ENCODE data around the gene KRT86.
"Not testable (repeated sequence)": the region's sequence is repeated elsewhere in the genome, so short reads cannot be mapped to it uniquely, and the experiment has no call there.

KRT86 gene

DNA sequence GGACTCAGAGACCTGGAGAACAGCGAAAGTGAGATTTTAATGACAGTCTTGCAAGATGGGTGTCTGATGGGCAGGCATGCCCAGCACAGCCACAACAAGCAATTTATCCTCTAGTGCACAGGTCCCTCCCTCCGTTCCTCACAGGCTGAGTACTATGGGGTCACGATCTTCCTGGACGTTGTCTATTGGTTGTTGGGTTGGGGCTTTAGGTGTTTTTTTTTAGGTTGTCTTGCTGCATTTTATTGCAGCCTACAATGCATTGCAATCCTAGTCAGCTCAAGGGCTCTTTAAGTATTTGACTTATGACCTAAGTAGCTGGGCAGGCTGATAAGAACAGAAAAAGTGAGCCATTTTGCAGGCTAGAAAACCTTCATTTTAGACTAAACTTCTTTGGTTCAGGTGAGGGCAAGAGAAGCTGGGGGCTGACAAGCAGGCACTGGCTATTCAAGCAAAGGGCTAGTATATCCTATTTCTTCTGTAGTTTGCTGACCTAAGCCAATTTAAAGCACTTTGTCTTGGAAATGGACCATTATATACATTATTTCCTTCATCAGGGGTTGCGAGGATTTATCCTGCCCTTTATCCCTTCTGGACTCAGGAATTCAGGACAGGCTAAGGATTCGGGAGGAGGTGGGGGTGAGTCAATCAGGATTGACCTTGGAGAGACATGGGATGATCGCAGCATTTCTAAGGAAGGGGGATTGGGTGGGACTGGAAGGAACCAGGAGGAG, 35.4 kb upstream of the KRT86 start:
- DNase-seq: no peak

DNA sequence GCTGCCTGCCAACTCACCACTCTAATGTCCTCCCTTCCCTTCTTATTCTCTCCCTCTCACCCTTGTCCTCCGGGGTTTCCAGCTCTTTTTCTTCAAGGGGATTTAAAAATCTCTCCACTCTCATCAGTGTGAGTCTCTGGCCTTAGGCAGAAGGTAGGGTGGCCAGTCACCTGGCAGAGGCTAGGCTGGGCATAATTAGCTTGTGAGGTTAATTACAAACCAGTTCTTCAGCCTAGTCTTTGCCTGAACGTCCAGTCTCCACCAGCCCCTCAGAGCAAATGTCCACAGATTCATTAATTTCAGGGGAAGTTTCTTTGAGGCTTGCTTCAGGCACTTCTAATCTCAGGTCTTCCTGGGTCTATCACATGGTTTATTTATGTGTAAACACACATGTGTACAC, 34.7 kb upstream of the KRT86 start:
- DNase-seq: no peak

DNA sequence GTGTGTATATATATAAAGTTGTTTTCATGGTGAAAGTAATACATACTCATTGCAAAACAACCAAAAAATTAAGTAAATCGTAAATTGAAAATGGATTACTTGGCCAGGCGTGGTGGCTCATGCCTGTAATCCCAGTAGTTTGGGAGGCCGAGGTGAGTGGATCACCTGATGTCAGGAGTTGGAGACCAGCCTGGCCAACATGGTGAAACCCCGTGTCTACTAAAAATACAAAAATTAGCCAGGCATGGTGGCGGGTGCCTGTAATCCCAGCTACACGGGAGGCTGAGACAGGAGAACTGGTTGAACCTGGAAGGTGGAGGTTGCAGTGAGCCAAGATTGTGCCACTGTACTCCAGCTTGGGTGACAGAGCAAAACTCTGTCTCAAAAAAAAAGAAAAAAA, 34.2 kb upstream of the KRT86 start:
- DNase-seq: not testable (repeated sequence)

DNA sequence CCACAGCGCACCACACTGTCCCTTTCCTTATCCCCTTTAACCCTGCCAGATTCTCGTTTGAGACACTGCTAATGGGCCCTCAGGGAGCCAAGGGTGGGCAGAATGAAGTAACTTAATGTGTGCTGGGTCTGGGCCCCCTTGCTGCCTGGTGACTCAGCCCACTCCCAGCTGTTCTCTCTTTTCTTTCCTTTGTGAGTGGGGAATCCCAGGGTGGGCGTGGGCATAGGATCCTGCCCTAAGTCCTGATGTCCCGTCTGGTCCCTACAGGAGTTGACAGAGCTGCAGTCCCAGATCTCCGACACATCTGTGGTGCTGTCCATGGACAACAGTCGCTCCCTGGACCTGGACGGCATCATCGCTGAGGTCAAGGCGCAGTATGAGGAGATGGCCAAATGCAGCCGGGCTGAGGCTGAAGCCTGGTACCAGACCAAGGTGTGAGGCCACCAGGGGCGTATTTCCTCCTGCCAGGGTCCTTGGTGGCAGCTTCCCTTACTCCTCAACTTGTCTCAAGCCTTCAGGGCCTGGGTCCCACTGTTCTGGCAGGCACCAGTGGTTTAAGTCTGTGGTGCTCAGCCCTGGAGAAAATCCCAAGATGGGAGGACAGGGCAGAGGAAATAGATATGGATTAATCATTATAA, 33.1 kb upstream of the KRT86 start:
- DNase-seq: no peak

DNA sequence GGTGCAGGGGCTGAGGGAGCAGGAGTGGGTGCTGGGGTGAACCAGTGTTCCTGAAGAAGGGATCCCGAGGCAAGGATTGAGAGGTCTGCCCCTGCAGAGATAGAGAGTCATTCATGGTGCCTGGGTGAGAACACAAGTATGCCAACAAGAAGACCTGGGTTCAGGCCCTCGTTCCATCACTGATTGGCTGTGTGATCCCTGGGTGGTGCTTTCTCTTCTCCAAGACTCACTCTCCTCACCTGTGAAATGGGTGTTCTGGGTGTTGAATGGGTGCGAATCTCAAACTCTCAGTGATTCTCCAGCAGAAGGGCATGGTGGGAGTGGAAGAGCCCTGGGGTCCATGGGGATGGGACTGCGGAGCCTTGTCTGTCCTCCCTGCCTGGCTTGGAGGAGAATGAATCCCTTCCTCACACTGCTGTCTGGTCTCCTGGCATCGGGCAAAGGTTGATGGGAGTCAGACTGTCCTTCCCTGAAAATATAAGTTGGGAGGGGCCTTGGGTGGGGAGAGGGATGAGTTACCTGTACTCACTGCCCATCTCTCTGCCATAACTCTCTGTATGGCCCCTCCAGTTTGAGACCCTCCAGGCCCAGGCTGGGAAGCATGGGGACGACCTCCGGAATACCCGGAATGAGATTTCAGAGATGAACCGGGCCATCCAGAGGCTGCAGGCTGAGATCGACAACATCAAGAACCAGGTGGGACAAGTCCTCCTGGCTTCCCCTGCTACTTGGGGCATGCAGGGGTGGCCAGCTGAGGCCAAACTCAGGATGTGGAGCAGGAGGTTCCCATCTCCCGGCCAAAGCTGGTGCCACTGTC, 31.8 kb upstream of the KRT86 start:
- DNase-seq: no peak

DNA sequence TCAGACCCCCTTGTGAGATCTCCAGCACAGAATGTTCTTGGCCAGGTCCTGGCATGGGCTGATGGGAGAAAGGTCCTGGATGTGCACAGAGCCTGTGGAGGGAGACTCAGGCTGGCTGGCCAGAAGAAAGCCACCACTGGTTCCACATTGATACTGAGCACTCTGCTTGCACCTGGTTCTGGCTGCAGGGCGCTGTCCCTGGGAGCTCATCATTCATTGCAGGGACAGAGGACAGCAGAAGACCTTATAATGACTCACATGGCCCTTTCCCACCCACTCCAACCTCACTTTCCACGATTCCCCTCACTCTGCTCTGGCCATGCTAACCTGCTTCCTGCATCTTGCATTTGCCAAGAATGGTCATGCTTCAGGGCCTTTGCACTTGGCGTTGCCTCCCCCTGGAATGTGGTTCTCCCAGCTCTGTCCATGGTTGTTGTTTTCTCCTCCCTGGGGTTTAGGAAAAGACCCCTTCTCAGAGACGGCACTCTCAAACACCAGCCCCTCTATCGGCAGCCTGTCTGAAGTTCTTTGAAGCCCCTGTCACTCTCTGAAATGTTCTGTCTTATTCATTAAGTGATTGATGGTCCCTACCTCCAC, 31.1 kb upstream of the KRT86 start:
- no peak for DNase-seq

DNA sequence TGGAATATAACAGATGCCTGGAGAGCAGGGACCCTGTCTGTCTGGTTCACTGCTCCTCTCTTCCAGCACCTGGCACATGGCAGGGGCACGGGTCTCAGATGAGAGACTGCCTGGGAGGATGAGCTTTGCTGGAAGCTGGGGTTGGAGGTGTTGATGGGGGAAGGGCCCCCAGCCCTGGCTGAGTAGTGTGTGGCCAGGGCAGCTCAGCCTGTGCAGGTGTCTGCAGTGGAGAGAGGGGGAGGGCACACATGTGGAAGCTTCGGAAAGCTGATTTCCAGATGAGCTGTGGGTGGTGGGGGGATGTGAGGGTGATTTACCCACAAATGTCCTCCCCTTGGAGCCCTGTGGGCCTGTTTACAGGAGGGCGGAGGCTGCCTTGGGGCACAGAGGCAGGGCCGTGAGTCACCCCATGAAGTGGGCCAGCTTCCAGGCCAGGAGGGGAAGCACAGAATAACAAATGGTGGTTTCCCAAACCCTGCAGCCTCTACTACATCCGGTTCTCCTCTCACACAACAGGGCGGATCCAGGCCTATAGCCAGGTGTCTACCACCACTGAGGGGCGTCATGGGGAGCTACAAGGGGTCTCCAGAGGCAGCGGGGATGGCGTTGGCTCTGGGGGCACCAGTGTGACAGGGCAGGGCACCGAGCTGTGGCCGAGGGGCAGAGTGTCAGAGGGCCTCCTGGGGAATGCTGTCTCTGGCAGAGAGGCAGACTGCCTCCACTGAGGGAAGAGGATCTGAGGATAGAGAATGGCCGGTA, 30.4 kb upstream of the KRT86 start:
- no peak for DNase-seq

DNA sequence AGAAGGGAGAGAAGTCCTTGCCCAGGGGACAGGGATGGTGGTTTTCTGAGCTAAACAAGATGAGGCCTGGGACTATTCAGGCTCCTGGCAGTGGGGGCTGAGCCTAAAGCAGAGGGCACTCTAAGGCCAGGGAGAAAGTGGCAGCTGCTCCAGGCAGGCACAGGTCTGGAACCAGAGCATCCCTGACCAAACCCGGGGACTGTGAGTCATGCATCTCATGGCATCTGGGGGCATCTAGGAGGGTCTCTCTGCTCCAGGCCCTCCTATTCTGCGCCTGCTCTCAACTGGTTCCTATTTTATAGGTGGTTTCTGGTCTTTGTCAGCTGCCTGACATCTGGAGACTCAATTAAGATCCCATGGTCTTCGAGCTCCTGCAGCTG, 29.8 kb upstream of the KRT86 start:
- DNase-seq: no peak

DNA sequence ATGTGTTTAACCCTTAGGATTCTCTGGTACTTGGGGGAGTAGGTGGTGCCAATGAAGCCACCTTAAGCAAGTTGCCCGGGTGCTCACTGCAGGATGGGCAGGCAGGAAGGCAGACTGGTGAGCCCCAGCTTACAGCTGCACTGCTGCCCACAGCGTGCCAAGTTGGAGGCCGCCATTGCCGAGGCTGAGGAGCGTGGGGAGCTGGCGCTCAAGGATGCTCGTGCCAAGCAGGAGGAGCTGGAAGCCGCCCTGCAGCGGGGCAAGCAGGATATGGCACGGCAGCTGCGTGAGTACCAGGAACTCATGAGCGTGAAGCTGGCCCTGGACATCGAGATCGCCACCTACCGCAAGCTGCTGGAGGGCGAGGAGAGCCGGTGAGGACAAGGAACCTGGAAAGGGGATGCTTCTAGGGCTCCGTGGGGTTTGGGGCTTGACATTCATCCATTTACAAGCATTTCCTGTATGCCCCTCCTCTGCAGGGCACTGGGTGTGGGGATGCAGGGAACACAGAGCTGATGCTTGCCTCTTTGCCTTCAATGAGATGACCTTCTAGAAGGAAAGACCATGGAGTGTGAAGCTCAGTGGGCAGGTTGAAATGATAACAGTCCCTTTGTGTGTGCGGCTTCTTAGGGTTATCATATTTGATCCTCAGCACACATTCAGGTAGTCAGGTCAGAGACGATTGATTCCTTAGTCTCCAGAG, 29.0 kb upstream of the KRT86 start:
- no peak for DNase-seq

DNA sequence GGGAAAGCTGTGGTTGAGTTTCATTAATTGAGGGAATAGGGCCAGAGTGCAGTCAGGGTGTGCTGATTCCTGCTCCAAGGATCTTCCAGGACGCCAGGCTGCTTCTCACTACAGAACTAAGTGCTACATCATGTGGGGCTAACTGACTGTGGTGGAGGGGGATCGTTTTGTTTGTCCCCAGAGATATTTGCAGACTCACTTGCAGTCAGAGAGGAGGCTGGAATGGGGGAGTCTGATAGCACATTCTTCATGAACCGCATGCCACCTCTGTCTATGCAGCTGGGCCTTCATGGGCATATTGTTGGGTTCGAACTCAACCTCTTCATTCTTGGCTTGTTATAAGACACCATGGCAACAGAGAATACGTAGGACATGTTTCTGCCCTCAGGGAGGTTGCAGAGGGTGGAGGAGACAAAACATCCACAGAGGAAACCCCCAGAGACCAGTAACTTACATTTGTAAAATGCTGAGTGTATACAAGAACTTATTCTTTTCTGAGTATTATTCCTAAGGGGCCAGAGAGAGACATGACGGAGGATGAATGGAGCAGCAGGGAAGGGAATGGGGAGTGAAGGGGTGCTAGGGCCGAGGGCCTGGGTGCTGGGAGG, 28.4 kb upstream of the KRT86 start:
- no peak for DNase-seq

DNA sequence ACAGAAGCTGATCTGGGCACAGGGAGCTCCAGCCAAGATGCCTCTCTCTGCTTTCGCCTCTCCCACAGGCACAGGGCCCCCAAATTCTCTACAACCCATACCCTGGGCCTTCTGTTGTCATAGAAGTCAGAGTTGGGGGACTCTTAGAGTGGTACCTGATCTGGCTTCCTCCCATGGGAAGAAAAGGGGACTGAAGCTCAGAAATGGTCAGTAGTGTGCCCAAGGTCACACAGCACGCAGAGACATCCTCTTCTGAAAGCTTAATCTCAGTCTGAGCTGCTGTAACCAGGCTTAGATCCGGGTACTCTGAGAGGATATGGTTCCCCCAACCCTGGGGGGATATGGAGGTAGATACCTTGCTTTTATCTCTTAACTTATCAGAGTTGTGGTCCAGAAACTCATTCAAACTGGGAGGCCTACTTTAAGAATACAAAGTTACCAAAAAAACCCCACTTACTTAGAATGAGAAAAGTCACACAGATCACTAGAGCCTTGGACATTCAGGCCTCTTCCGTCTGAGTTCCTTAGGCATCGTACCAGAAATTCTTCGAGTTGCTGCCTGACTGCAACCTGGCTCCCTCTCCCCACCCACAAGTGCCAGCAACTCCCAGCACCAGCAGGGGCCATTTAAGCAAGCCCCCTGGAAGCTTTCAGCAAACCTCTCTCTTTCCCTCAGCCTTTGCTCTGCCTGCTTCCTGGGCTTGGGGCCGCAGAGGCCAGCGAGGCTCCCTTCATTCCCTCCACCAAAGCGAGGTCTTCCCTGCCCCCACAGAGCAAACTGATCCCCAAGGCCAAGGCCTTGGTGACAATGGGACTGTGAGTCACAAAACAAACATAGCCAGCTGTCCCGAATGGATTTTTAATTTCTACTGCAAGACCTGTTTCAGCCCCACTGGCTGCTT, 27.5 kb upstream of the KRT86 start:
- DNase-seq: no peak

DNA sequence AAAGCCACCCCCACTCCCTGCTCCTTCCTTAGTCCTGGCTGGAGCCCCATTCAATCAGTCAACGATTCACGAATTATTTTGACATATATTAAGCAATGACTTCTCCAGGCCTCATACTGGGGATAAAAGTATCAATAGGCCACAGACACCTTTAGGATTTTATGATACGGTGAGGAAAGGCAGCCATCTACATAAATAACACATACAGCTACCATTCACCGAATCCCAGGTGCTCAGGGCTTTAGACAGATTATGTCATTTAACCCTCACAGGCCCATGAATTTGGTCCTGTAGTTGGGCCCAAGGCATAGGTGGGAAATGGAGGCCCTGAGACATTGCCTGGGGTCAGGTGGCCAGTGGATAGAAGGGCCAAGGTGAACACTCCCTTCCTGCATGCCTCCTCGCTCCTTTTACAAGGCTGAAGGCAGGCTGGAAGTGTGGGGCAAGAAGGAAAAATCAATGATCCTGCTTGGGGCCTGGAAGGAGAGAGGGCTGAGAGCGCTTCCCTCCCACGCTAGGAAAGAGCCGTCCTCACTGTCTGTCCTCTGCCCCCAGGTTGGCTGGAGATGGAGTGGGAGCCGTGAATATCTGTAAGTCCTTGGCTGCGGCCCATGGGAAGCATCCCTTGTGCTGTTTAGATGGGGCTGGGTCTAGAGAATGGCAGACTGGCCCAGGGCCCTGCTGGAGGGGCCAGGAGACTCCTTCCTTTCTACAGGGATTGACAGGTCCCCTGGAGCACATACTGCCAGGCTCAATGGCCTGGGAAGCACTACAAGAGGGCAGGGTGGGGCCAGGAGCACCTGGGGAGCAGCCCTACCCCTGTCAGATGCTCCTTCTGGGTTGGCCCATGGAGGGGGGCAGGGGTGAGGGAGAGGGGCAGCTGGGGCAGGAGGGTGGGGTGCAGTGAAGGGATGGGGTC, 26.6 kb upstream of the KRT86 start:
- DNase-seq: no peak

DNA sequence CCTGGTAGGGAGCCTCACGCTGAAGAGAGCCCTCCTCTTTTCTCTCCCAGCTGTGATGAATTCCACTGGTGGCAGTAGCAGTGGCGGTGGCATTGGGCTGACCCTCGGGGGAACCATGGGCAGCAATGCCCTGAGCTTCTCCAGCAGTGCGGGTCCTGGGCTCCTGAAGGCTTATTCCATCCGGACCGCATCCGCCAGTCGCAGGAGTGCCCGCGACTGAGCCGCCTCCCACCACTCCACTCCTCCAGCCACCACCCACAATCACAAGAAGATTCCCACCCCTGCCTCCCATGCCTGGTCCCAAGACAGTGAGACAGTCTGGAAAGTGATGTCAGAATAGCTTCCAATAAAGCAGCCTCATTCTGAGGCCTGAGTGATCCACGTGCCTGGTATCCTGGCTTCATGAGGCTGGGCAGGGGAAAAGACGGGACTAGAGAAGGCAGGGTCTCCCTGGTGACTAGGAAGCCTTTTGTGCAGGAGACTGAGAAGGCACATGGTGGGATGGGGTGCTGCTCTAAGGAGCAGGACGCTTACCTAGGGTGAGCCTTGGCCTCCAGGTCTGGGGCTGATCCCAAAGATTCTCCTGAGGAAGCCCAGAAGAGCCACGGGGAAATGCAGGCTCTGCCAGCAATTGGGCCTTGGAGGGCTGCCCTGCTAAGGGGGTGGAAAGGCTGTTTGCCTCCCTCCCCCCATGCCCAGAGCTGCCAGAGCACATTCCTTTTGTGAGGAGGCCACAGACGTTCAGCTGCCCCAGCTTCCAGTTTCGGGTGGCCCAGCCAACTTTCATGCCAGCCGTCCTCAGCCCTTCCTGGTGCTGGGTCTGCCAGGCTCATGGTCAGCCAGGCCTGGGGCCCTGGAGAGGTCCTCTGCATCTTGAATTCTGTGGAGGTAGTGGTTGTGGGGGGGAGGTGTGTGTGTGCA, 25.6 kb upstream of the KRT86 start:
- no peak for DNase-seq

DNA sequence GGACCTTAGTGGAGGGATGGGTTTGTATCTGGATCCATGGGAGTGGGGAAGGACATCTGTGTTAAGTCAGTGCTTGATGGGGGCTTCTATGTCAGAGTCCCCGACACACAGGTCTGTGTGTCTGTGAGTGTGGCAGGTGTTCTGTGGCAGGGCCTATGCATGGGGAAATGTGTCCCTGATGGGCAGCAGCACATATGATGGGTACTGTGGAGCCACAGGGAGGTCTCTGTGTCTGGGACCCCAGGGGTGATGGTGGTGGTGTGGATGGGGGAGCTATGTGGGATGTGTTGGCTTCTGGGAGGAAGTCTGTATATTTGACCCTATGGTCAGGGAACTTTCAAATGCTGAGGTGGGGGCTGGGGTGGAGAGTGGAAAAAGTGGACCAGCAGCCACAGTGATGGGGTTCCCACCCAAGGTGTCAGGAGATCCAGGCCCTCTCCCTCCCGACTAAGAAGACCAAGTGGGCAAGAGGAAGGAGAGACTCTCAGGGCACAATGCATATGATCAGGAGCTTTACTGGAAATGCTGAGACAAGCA, 24.9 kb upstream of the KRT86 start:
- no peak for DNase-seq

DNA sequence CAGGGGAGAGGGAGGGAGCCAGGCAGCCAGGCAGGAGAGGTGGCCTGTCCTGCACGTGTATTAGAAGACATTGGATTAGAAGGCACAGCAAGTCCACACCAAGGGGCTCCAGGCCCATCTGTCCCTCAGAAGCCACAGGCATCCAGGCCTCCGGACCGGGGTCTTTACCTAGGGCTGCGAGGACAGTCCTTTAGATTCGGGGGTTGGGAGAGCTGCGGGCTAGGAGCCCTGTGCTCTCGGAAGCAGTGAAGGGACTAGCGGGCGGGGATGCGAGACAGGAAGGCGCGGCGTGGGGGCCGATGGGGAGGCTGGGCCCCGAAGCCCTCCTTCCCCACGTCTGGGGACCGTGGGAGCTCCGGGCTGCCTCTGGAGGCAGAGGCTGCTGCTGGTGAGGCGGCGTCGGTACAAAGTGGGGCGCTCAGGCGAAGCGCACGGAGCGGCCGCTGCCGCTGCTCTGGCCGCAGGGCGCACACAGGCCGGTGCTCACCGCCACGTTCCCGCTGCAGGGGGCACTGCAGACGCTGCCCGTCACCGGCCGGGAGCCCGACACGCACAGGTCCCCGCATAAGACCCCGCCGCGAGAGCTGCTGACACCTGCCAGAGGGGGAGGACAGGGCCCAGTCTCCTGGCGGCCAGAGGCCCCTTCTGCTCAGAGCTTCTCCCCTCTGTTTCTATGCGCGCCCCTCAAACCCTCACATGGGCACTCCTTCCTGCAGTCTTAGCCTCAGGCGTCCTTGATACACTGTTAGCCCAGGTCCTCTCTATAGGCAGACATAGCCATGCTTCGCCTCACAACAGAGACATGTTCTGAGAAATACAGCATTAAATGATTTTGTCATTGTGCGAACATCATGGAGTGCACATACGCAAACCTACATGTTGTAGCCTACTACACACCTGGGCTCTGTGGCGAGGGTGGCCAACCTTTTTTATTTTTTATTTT, 24.1 kb upstream of the KRT86 start:
- DNase-seq: no peak

DNA sequence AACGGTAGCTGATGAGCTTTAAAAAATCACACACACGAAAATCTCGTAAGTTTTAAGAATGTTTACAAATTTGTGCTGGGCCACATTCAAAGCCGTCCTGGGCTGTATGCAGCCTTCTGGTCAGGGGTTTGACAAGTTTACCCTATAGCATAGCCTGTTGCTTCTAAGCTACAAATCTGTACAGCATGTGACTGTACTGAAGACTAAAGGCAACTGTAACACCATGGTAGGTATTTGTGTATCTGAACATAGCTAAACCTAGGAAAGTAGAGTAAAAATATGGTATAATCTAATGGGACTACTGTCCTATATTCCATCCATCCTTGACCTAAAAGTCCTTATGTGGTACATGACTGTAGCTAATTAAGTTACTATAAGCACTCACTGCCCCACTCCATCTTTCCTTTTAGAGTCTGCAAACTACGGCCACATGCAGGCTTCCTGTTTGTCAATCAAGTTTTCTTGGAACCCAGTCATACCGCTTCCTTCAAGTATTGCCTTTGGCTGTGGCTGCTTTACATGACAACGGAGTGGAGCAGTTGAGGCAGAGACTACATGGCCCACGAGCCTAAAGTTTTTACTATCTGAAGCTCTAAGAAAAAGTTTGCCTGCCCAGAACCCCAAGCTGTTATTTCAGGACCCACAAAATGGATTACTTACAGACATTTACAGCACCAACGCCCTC, 22.9 kb upstream of the KRT86 start:
- DNase-seq: no peak

Measured in NCI-H1048 (cell line).